H1 (cell line): ENCODE measurements around the gene RPS26. TPM values are rescaled to one million over a fixed set of nuclear protein-coding genes. Genes with fewer than 3 reads are reported as not detected.

ENCODE experiments used
- BACH1 ChIP-seq: IDR thresholded peaks from 2 replicates; pipeline ENCODE4 v1.6.1; 2012; ENCODE audit warnings: low read length, improper control_type of control experiment
- CHD7 ChIP-seq: fragments of 300-600 bp; sonication (generic); IDR thresholded peaks from 2 replicates; pipeline ENCODE4 v1.7.1; 2012; ENCODE audit warnings: low read length, moderate library complexity, mild to moderate bottlenecking, inconsistent platforms; ENCODE audit not compliant: insufficient replicate concordance
- EGR1 ChIP-seq: IDR thresholded peaks from 2 replicates; pipeline ENCODE4 v1.6.1; 2011; ENCODE audit warnings: low read depth, low read length, borderline replicate concordance
- GTF2F1 ChIP-seq: IDR thresholded peaks from 2 replicates; pipeline ENCODE4 v1.6.1; 2012; ENCODE audit warnings: low read depth, low read length, improper control_type of control experiment, borderline replicate concordance
- KDM4A ChIP-seq: IDR thresholded peaks from one replicate; pipeline ENCODE4 v1.7.1; 2012; ENCODE audit warnings: low read depth, mild to moderate bottlenecking, moderate library complexity, low read length, inconsistent platforms; ENCODE audit not compliant: severe bottlenecking
- MAFK ChIP-seq: IDR thresholded peaks from 2 replicates; pipeline ENCODE4 v1.6.1; 2012; ENCODE audit warnings: low read depth, mild to moderate bottlenecking, improper control_type of control experiment, low read length
- SAP30 ChIP-seq: fragments of 300-600 bp; sonication (generic); IDR thresholded peaks from 2 replicates; pipeline ENCODE4 v1.7.1; 2012; ENCODE audit warnings: low read length, moderate library complexity, mild to moderate bottlenecking, inconsistent platforms; ENCODE audit not compliant: insufficient read depth, insufficient replicate concordance
- SIRT6 ChIP-seq: IDR thresholded peaks from one replicate; pipeline ENCODE4 v1.7.1; 2012; ENCODE audit warnings: low read length, inconsistent platforms
- TBP ChIP-seq: IDR thresholded peaks from 2 replicates; pipeline ENCODE4 v1.6.1; 2011; ENCODE audit warnings: low read depth, low read length, improper control_type of control experiment
- TCF12 ChIP-seq: IDR thresholded peaks from 2 replicates; pipeline ENCODE4 v1.6.1; 2011; ENCODE audit warnings: low read depth, mild to moderate bottlenecking, low read length
- polyA plus RNA-seq, 7 experiments: library from polyadenylated mRNA; depleted of rRNA in 3 of 7; stranded (reverse) in 5 of 7; unstranded in 2 of 7; fragments of >200 nt in 5 of 7; fragments of 200-250 nt in 2 of 7; gene quantifications; 1 replicate in 5 of 7; 2 replicates in 1 of 7; 4 replicates in 1 of 7; pipeline versions ENCODE4 v1.2.1 to v1.2.3, GENCODE V29; 2011 to 2013; ENCODE audit warnings: missing spikeins in 2 of 7, mixed read lengths in 2 of 7
- total RNA-seq: library from RNA; stranded (reverse); fragmentation: NEBNext Ultra II Directional; extraction: Animal tissue kit (Norgen Biotek cat#: 25700); gene quantifications from 2 replicates; pipeline ENCODE4 v1.2.1, GENCODE V29; 2021

RPS26 gene
- total and polyA plus RNA-seq, 2 of the 8 experiments (the other 6 are each of a cell fraction or from before 2014, with no cell fraction given) = 53.4 to 1,922 TPM

GRCh38 chr12:56079723-56080555 is 38.2 kb downstream of the RPS26 start, which contains the start of gene ERBB3 (continued):
- TF ChIP-seq CHD7 (no peak), EGR1 (0 out of 2 replicates have a peak, but pooled peaks have one; percentile 34), TBP (no peak; the same call in 1 of the 2 replicates), MAFK (no peak), SAP30 (no peak), TCF12 (0 out of 2 replicates have a peak, but pooled peaks have one; percentile 25), GTF2F1 (no peak), BACH1 (no peak), KDM4A (peak; percentile 86), SIRT6 (no peak)
